ENCODE results near the gene SEMA4B. TPM values are rescaled to one million over a fixed set of nuclear protein-coding genes. Genes with fewer than 3 reads are reported as not detected.

The SEMA4B gene
- total and polyA plus RNA-seq, 2 donors (not counting 1 experiment from before 2014, with no cell fraction given) = 285 to 336 TPM

DNA sequence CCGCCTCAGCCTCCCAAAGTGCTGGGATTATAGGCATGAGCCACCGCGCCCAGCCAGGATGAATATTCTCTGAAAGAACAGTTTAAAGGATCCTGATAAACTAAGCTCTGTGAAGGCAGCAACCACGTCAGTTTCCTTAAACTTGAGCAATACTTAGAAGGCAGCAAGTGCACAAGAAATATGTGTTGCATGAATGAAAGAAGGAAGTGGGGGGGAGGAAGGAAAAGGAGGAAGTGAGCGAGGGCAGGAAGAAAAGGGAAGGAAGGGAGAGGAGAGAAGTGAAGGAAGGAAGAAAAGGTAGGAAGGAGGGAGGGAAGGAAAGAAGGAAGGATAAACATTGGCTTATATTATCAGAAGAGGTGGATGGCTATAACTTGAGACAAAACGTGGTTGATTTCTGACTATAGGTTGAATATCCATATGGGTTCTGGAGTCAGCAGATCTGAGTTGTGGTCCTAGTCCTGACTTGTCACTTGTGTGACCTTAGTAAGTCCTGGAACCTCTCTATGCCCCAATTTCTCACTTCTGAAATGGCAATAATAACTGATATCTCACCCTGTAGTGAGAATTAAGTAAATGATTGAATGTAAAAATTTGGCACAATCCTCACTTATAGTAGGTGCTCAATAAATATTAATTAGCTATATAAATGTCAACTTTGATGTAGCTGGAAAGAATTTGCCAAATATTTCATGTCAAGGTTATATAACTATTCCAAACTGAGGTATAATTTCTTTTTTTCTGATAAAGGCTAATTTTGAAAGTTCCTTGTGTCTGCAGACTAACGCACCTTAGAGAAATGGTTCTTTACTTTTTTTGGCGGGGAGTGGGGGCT, 12.0 kb upstream of the SEMA4B start:
- POLR2A ChIA-PET = interaction anchor here (0.7 to 6.2 kb wide), 6 partner anchors 12 to 43 kb away, joined by 3 to 163 read pairs (median 30); partner anchors contain the start of genes CIB1, GDPGP1 and SEMA4B
- ATAC-seq (ENCODE audit: low read depth) (no peak), DNase-seq (peak; percentile 49)
- CTCF ChIA-PET = interaction anchor here (1.0 to 12.1 kb wide), 6 partner anchors 10 to 44 kb away, joined by 3 to 274 read pairs (median 46); partner anchors contain the start of genes CIB1, GDPGP1 and SEMA4B
- H3K36me3 ChIP-seq (replicated peaks in 1 of 2; ENCODE audit: control extremely low read depth in 1 of 2, control insufficient read depth in 1 of 2, extremely low read depth in 1 of 2, insufficient read depth in 2 of 2, low read length in 1 of 2) = peaks cover 0 to 3% of the 10 kb centered on the region in 2 experiments
- peaks cover 53% of the 10 kb centered on the region for H3K79me2 ChIP-seq (ENCODE audit: control insufficient read depth, insufficient read depth, low read length)
- H3K4me1 ChIP-seq (ENCODE audit: control insufficient read depth in 2 of 2, insufficient read depth in 2 of 2, low read length in 2 of 2) = peaks cover 83 to 94% of the 10 kb centered on the region in 2 donors
- H3K9me3 ChIP-seq (ENCODE audit: control extremely low read depth in 1 of 3, control insufficient read depth in 2 of 3, insufficient read depth in 1 of 3, low read length in 2 of 3) = no peaks in the 10 kb centered on the region
- no peaks in the 10 kb centered on the region for H4K20me1 ChIP-seq (ENCODE audit: control insufficient read depth, insufficient read depth, low read length, poor library complexity, severe bottlenecking)
- Mint-ChIP-seq H3K27ac (peak overlapping the region; percentile 97), H3K9me3 (ENCODE audit: insufficient read depth) (no peaks in the 10 kb centered on the region), H3K27me3 (no peaks in the 10 kb centered on the region), H3K4me3 (peak overlapping the region; percentile 53), H3K4me1 (peaks cover 75% of the 10 kb centered on the region)
- peak overlapping the region; percentile 83 for H3K4me2 ChIP-seq (replicated peaks; ENCODE audit: low read depth, low read length, poor library complexity, severe bottlenecking)
- H2AFZ ChIP-seq (ENCODE audit: insufficient read depth, low read depth, low read length, poor library complexity, severe bottlenecking) = no peak overlapping the region
- 48% methylated on average over 5 of the region's 8 CpGs for WGBS (ENCODE audit: insufficient coverage)
- H3K27me3 ChIP-seq (replicated peaks in 1 of 4; ENCODE audit: control extremely low read depth in 1 of 4, control insufficient read depth in 3 of 4, insufficient read depth in 4 of 4, low read length in 3 of 4) = no peaks in the 10 kb centered on the region
- no peak overlapping the region for H3K9ac ChIP-seq (ENCODE audit: low read length)
- peak overlapping the region; percentile 88 to 91 for H3K27ac ChIP-seq (ENCODE audit: low read length in 2 of 2)
- TF ChIP-seq CTCF (IDR thresholded peaks at IDR 0.05) (no peak), EZH2 (IDR thresholded peaks at IDR 0.05; ENCODE audit: borderline replicate concordance, insufficient read depth, low read depth, low read length, poor library complexity, severe bottlenecking) (no peak)
- H3K4me3 ChIP-seq (ENCODE audit: control extremely low read depth in 1 of 5, extremely low read depth in 1 of 5, insufficient read depth in 1 of 5, low read depth in 2 of 5, low read length in 4 of 5) = no peak overlapping the region
- intact Hi-C loops (cut with micrococcal nuclease) = no loop called here
